Mesodermal cell (in vitro differentiated cells): ENCODE measurements around the gene NAV3.

Experiments
- H3K27ac ChIP-seq: 2 replicates; pipeline ENCODE4 v1.7.0; 2013; ENCODE audit warnings: mild to moderate bottlenecking, low read depth, low read length, moderate library complexity; ENCODE audit not compliant: severe bottlenecking
- H3K36me3 ChIP-seq: 2 replicates; pipeline ENCODE4 v1.7.1; 2013; ENCODE audit warnings: mild to moderate bottlenecking, low read length, moderate library complexity; ENCODE audit not compliant: control insufficient read depth, insufficient read depth
- H3K4me1 ChIP-seq: one replicate; pipeline ENCODE4 v1.7.1; 2013; ENCODE audit warnings: mild to moderate bottlenecking, low read length; ENCODE audit not compliant: insufficient read depth, control insufficient read depth, poor library complexity, severe bottlenecking
- H3K4me3 ChIP-seq: 2 replicates; pipeline ENCODE4 v1.7.0; 2013; ENCODE audit warnings: low read length, control low read depth, mild to moderate bottlenecking; ENCODE audit not compliant: insufficient read depth, poor library complexity, severe bottlenecking; ENCODE audit errors: extremely low read depth
- H3K9me3 ChIP-seq: 2 replicates; pipeline ENCODE4 v1.7.1; 2013; ENCODE audit warnings: mild to moderate bottlenecking, low read length, moderate library complexity; ENCODE audit not compliant: control insufficient read depth
- WGBS, 2 experiments: methylation state at CpG; one replicate each; pipeline ENCODE4 v1.1.5; 2013; ENCODE audit warnings: missing lambda C conversion rate in 2 of 2; ENCODE audit not compliant: insufficient coverage in 2 of 2; 5-methylcytosine and 5-hydroxymethylcytosine counted together

NAV3 gene

GRCh38 chr12:78036874-78037273 lies 206.2 kb downstream of the NAV3 start:
- 90% methylated on average over 6 to 8 of the region's 8 CpGs for WGBS, 2 experiments
- Histone ChIP-seq H3K27ac (no peak overlapping the region), H3K4me1 (no peaks in the 10 kb centered on the region), H3K9me3 (no peaks in the 10 kb centered on the region), H3K36me3 (peaks cover 20% of the 10 kb centered on the region), H3K4me3 (no peak overlapping the region)

GRCh38 chr12:78037707-78038106 lies 207.0 kb downstream of the NAV3 start:
- no CpG with 5 or more reads among the region's 2 CpGs for WGBS, 2 experiments
- Histone ChIP-seq H3K36me3 (peaks cover 20% of the 10 kb centered on the region), H3K9me3 (no peaks in the 10 kb centered on the region), H3K27ac (no peak overlapping the region), H3K4me3 (no peak overlapping the region), H3K4me1 (no peaks in the 10 kb centered on the region)

- H3K4me1 ChIP-seq: no peaks in the 10 kb centered on the region
- no peak overlapping the region for H3K27ac ChIP-seq
- no peaks in the 10 kb centered on the region for H3K9me3 ChIP-seq
- H3K36me3 ChIP-seq: peaks cover 20% of the 10 kb centered on the region
- no peak overlapping the region for H3K4me3 ChIP-seq
- WGBS, 2 experiments: no CpG with 5 or more reads among the region's 1 CpG
Measured at GRCh38 chr12:78038541-78038940, 207.8 kb downstream of the NAV3 start.

- no peak overlapping the region for H3K4me3 ChIP-seq
- WGBS, 2 experiments: no CpG with 5 or more reads among the region's 4 CpGs
- H3K27ac ChIP-seq: no peak overlapping the region
- peaks cover 20% of the 10 kb centered on the region for H3K36me3 ChIP-seq
- no peaks in the 10 kb centered on the region for H3K9me3 ChIP-seq
- no peaks in the 10 kb centered on the region for H3K4me1 ChIP-seq
Measured at GRCh38 chr12:78038986-78039385, 208.3 kb downstream of the NAV3 start.

GRCh38 chr12:78040111-78040510 lies 209.4 kb downstream of the NAV3 start:
- peaks cover 20% of the 10 kb centered on the region for H3K36me3 ChIP-seq
- H3K9me3 ChIP-seq: no peaks in the 10 kb centered on the region
- H3K4me1 ChIP-seq: no peaks in the 10 kb centered on the region
- no peak overlapping the region for H3K27ac ChIP-seq
- 91 to 100% methylated on average over 1 of the region's 1 CpG for WGBS, 2 experiments
- H3K4me3 ChIP-seq: no peak overlapping the region

- no peaks in the 10 kb centered on the region for H3K4me1 ChIP-seq
- peaks cover 31% of the 10 kb centered on the region for H3K36me3 ChIP-seq
- WGBS, 2 experiments: 94 to 97% methylated on average over 11 of the region's 12 CpGs
- no peak overlapping the region for H3K27ac ChIP-seq
- no peak overlapping the region for H3K4me3 ChIP-seq
- peaks cover 5% of the 10 kb centered on the region for H3K9me3 ChIP-seq
Measured at GRCh38 chr12:78050790-78051189, 220.1 kb downstream of the NAV3 start.

- Histone ChIP-seq H3K4me1 (no peaks in the 10 kb centered on the region), H3K27ac (no peak overlapping the region), H3K36me3 (peaks cover 23% of the 10 kb centered on the region), H3K4me3 (no peak overlapping the region), H3K9me3 (no peaks in the 10 kb centered on the region)
Measured at GRCh38 chr12:78055545-78055944, 224.9 kb downstream of the NAV3 start.

- Histone ChIP-seq H3K27ac (no peak overlapping the region), H3K36me3 (peaks cover 18% of the 10 kb centered on the region), H3K4me1 (no peaks in the 10 kb centered on the region), H3K4me3 (no peak overlapping the region), H3K9me3 (no peaks in the 10 kb centered on the region)
- no CpG with 5 or more reads among the region's 1 CpG for WGBS, 2 experiments
Measured at GRCh38 chr12:78057075-78057474, 226.4 kb downstream of the NAV3 start.

GRCh38 chr12:78060186-78060585 lies 229.5 kb downstream of the NAV3 start:
- H3K4me3 ChIP-seq: no peak overlapping the region
- peaks cover 5% of the 10 kb centered on the region for H3K36me3 ChIP-seq
- H3K4me1 ChIP-seq: no peaks in the 10 kb centered on the region
- no CpG with 5 or more reads among the region's 1 CpG for WGBS, 2 experiments
- H3K27ac ChIP-seq: no peak overlapping the region
- no peaks in the 10 kb centered on the region for H3K9me3 ChIP-seq

- no peaks in the 10 kb centered on the region for H3K4me1 ChIP-seq
- H3K4me3 ChIP-seq: no peak overlapping the region
- H3K27ac ChIP-seq: no peak overlapping the region
- H3K36me3 ChIP-seq: peaks cover 5% of the 10 kb centered on the region
- no peaks in the 10 kb centered on the region for H3K9me3 ChIP-seq
Measured at GRCh38 chr12:78062786-78063185, 232.1 kb downstream of the NAV3 start.

- H3K9me3 ChIP-seq: no peaks in the 10 kb centered on the region
- H3K27ac ChIP-seq: no peak overlapping the region
- H3K36me3 ChIP-seq: no peaks in the 10 kb centered on the region
- 83 to 95% methylated on average over 2 of the region's 5 CpGs for WGBS, 2 experiments
- H3K4me1 ChIP-seq: no peaks in the 10 kb centered on the region
- no peak overlapping the region for H3K4me3 ChIP-seq
Measured at GRCh38 chr12:78081590-78082314, 251.1 kb downstream of the NAV3 start.
